ENCODE data around the gene CDK6. TPM values are rescaled to one million over a fixed set of nuclear protein-coding genes. Genes with fewer than 3 reads are reported as not detected.

CDK6 gene
- total and polyA plus RNA-seq, 2 experiments from 2014 or later: 28.7 to 81.6 TPM

DNA sequence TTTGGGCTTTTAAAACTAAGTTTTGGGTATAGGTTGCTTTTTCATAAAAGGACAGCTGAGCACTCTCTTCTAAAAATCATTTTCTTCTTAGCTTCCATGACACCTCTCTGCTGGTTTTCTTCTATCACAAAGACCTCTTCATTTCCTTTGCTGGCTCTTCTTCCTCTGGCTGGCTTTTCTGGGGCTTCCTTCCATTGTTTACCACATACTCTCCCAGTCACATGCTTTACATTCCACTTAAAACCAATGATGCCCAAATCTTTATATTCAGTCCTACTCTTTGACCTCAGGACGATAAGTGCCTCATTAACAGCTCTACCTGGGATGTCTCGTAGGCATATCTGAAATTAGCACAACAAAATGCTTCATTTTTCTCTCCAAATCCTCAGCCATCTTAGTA is 273.0 kb downstream of the CDK6 start:
- DNase-seq (ENCODE audit: low read depth in 1 of 2, low spot score in 1 of 2): no peak
- Histone ChIP-seq H3K4me1 (ENCODE audit: low read depth) (no peaks in the 10 kb centered on the region), H3K27me3 (no peaks in the 10 kb centered on the region), H3K27ac (peak overlapping the region; percentile 9), H3K9me3 (ENCODE audit: low read depth) (no peaks in the 10 kb centered on the region), H3K4me3 (no peak overlapping the region), H3K36me3 (peaks cover 37% of the 10 kb centered on the region)
- TF ChIP-seq CTCF (IDR thresholded peaks at IDR 0.05; ENCODE audit: low read depth, low read length): no peak

GRCh38 chr7:92560602-92561001 is 275.8 kb downstream of the CDK6 start:
- Histone ChIP-seq H3K9me3 (ENCODE audit: low read depth) (no peaks in the 10 kb centered on the region), H3K4me1 (ENCODE audit: low read depth) (no peaks in the 10 kb centered on the region), H3K36me3 (peaks cover 17% of the 10 kb centered on the region), H3K4me3 (no peak overlapping the region), H3K27ac (peak overlapping the region; percentile 52), H3K27me3 (no peaks in the 10 kb centered on the region)
- DNase-seq (ENCODE audit: low read depth in 1 of 2, low spot score in 1 of 2): no peak
- no peak for TF ChIP-seq CTCF (IDR thresholded peaks at IDR 0.05; ENCODE audit: low read depth, low read length)

DNA sequence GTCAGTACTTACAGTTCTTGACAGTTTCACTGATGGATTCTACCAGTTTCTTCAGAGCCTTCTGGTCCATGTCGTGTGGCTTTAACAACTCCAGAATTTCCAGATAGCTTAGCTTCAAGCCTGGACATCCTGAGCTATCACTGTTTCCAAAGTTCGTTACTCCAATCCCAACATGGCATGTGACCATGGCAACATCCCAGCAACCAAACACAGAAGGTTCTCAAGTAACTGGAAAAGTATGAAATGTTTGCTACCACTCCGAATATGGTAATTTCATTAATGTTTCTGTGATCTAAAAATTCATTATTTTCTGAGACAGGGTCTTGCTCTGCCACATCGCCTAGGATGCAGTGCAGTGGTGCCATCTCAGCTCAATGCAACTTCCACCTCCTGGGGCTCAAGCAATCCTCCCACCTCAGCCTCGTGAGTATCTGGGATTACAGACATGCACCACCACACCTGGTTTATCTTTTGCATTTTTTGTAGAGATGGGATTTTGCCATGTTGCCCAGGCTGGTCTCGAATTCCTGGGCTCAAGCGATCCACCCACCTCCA is 278.5 kb downstream of the CDK6 start:
- Histone ChIP-seq H3K9me3 (ENCODE audit: low read depth) (no peaks in the 10 kb centered on the region), H3K27me3 (no peaks in the 10 kb centered on the region), H3K4me3 (no peak overlapping the region), H3K36me3 (peaks cover 11% of the 10 kb centered on the region), H3K4me1 (ENCODE audit: low read depth) (no peaks in the 10 kb centered on the region), H3K27ac (peak overlapping the region; percentile 75)
- no peak for DNase-seq (ENCODE audit: low read depth in 1 of 2, low spot score in 1 of 2)
- no peak for TF ChIP-seq CTCF (IDR thresholded peaks at IDR 0.05; ENCODE audit: low read depth, low read length)

DNA sequence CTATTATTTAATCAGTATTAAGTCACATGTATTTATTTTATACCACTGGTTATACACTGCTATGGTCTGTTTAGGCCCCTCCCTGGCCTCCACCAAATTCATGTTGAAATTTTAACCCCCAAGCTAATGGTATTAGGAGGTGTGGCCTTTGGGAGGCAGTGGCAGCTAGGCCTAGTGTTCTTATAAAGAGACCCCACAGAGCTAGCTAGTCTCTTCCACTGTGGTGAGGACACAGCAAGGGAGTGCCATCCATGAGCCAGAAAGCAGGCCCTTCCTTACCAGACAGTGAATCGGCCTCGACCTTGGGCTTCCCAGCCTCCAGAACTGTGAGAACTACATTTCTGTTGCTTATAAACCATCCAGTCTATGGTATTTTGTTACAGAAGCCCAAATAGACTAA is 279.1 kb downstream of the CDK6 start:
- Histone ChIP-seq H3K36me3 (peaks cover 5% of the 10 kb centered on the region), H3K27ac (peak overlapping the region; percentile 75), H3K9me3 (ENCODE audit: low read depth) (no peaks in the 10 kb centered on the region), H3K4me3 (no peak overlapping the region), H3K4me1 (ENCODE audit: low read depth) (no peaks in the 10 kb centered on the region), H3K27me3 (no peaks in the 10 kb centered on the region)
- no peak for TF ChIP-seq CTCF (IDR thresholded peaks at IDR 0.05; ENCODE audit: low read depth, low read length)
- no peak for DNase-seq (ENCODE audit: low read depth in 1 of 2, low spot score in 1 of 2)

Other genes with a start within 250 kb of the CDK6 start
- 6.9 and 15.7 TPM in 2 replicates for gene FAM133B, start 246.2 kb downstream of the CDK6 start, total RNA-seq
- 27.6 and 29.8 TPM in 2 replicates for gene FAM133B, start 246.2 kb downstream of the CDK6 start, polyA plus RNA-seq